Inflammatory macrophage (primary cell): ENCODE measurements around the gene SUSD4.
"Not testable (repeated sequence)": the region's sequence is repeated elsewhere in the genome, so short reads cannot be mapped to it uniquely, and the experiment has no call there.

Source experiments
- DNase-seq, 2 donors: peaks; one replicate each; pipeline ENCODE4 v3.0.0-alpha.2; 2020 to 2022
- total RNA-seq, 18 experiments: gene quantifications; one replicate each; lab custom pipeline; 2026; ENCODE audit warnings: mixed read lengths in 6 of 18, inconsistent platforms in 2 of 18; lab: John Stamatoyannopoulos, UW

The SUSD4 gene, protein sequence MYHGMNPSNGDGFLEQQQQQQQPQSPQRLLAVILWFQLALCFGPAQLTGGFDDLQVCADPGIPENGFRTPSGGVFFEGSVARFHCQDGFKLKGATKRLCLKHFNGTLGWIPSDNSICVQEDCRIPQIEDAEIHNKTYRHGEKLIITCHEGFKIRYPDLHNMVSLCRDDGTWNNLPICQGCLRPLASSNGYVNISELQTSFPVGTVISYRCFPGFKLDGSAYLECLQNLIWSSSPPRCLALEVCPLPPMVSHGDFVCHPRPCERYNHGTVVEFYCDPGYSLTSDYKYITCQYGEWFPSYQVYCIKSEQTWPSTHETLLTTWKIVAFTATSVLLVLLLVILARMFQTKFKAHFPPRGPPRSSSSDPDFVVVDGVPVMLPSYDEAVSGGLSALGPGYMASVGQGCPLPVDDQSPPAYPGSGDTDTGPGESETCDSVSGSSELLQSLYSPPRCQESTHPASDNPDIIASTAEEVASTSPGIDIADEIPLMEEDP
- 0 to 0.49 (median 0.07) reads per million in 18 experiments for total RNA-seq

DNA sequence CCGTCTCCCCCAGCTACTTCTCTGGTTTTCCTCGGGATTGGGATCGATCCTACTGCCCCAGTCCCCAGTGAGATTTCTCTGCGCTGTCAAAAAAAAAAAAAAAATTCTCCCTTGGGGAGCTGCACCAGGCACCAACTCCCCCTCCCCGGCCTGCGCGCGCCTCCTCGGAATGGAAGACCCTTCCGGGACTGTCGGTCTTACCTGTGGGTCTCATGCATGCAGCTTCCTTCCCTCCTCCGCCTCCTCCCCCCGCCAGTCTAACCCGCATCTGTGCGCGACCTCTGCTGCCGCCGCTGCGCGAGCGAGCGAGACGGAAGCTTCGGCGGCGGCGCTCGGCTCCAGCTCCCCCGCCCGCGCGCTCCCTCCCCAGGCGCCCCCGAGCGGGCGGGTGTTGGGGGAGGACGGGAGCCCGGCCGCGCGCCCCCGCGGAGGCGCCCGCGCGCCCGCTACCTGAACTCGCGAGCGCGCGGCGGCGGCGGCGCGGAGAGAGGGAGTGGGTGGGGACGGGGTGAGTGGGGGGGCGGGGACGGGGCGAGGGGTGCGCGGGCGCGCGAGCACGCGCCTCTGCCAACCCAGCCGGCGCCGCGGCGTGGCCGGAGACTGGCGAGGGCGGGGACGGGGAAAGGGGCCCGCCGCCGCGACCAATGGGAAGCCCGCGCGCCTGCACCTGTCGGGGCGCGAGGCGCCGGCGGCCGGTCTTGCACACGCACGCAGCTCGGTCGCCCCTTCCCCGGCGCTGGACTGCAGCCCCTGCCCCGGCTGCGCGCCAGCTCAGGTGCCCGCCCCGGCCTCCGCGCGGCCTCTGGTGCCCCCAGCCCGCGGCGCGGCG, at the start of gene SUSD4:
SUSD4 (minus strand) TSS at position 321 of the 829 bp plus-strand sequence. CDS start 751 bp downstream, outside the sequence.
- DNase-seq, result peak in 1 of 2 donors; percentile 3

DNA sequence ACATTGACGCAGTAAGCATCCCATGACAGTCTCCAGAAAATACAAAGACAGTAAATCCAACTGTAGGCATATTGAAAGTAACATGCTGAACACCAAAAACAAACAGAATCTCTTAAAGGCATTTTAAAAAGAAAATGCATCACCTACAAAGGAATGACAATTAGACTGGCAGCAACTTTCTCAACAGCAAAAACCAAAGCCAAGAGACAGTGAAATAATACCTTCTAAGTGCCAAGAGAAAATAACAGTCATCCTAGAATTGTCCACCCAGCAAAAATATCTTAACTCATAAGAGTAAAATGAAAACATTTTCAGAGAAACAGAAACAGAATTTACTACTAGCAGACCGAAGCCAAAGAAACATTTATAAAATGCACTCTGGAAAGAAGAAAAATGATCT, 49.2 kb upstream of the SUSD4 start:
- DNase-seq, result no peak

DNA sequence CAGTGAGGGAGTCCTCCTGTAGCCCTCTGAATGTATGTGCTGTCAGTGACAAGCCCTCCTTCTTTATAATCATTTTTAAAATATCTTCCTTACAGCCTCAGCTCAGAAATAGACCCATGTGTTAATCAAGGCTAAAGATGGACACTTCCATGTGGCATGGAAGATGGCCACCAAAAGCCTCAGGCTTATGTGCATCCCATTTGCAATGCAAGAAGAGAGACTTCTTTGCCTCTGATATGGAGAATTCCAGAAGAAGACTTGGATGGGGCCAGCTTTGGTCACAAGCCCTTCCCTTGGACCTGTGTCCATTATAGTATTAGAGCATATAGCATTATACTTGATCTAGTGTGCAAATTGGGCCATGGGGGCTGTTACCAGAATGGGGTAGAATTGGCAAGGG, 47.7 kb upstream of the SUSD4 start:
- no peak for DNase-seq

DNA sequence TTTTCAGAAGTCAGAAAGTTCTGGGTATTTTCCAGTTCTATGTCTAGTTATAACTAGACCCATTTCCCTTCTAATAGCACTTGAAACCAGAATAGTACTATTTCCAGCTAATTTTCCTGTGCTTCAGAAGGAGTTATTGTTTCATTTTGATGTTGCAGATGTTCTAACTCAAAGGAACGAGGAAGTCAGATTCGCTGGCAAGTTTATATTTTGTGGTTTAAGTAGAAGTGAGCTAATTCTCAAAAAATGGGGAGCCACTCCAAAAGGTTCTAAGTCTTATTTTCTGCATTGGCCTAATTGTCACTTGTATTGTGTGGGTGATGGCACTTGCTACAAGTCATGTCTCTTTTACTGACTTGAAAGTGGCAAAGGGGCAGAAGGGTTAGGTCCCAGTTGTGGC, 47.3 kb upstream of the SUSD4 start:
- no peak for DNase-seq

GRCh38 chr1:223410036-223410435, 46.1 kb upstream of the SUSD4 start:
- no peak for DNase-seq

DNA sequence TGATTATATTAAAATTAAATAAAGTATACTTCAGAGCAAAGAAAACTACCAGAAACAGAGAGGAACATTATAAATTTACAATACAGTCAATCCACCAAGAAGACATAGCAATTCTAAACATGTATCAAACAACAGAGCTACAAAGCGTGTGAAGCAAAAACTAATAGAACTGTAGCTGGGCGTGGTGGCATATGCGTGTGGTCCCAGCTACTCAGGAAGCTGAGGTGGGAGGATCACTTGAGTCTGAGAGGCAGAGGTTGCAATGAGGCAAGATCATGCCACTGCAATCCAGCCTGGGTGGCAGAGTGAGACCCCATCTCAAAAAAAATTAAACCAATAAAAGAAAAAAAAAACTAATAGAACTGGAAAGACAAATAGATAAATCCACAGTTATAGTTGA, 41.5 kb upstream of the SUSD4 start:
- no peak for DNase-seq

DNA sequence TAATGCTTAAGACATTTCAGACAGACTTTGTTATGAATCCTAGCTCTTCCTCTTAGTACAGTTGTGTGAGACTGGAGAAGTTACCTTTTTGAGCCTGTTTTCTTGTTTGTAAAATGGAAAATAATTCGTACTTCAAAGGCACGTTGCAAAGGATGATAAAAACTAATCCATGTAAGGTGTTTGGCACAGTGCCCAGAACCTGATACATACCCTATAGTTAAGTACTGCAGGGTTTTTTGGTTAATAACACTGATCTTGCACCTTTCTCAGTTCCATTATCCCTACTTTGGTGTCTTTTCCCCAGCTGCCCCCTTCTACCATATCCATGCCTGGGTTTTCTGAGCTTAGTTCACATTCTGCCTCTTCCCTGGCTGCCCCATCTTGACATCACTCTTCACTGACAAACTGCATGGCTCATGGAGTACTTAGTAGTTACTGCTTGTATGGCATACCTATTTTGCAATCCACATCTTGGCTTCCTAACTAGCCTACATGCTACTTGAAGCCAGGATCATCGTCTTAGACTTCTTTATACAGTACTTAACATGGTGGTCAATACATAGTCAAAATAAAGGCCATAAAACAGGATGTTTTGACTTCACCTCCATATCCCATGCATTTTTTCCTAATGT, 39.3 kb upstream of the SUSD4 start:
- no peak for DNase-seq

- no peak for DNase-seq
These were observed 38.8 kb upstream of the SUSD4 start for GRCh38 chr1:223402790-223403142.

GRCh38 chr1:223401873-223402789, 38.2 kb upstream of the SUSD4 start:
- DNase-seq, result no peak

DNA sequence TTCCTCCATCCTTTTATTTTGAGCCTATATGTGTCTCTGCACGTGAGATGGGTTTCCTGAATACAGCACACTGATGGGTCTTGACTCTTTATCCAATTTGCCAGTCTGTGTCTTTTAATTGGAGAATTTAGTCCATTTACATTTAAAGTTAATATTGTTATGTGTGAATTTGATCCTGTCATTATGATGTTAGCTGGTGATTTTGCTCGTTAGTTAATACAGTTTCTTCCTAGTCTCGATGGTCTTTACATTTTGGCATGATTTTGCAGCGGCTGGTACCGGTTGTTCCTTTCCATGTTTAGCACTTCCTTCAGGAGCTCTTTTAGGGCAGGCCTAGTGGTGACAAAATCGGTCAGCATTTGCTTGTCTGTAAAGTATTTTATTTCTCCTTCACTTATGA, 35.4 kb upstream of the SUSD4 start:
- not testable (repeated sequence) for DNase-seq

DNA sequence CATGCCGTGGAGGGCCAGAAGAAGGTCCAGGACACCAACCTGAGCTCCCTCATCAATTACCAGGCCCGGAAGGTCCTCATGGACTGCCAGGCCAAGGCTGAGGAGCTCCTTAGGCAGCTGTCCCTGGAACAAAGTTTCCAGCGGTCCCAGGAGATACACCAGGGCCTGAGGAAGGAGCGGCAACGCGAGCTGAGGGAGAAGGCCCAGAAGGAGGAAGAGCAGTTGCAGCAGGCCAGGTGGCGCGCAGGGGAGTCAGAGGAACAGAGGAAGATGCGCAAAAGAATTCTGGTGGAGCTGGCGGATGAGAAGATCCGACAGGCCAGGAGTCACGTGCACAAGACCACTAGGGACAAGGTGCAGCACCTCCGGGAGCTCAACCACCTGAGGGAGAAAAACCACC, 30.7 kb upstream of the SUSD4 start:
- no peak for DNase-seq

DNA sequence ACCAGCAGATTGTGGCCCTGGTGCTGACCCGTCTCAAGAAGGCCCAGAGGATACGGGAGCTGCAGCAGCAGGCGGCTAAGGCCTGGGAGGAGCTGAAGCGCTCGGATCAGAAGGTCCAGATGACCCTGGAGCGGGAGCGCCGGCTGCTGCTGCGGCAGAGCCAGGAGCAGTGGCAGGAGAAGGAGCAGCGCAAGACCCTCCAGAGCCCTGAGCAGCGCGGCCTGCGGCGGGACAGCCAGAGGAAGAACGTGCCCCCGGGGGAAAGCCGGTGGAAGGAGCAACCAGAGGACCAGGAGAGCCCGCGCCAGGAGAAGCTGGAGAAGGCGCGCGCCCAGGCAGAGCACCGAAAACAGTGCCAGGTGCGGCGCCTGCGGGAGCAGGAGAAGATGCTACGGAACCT, 30.3 kb upstream of the SUSD4 start:
- DNase-seq, result no peak

DNA sequence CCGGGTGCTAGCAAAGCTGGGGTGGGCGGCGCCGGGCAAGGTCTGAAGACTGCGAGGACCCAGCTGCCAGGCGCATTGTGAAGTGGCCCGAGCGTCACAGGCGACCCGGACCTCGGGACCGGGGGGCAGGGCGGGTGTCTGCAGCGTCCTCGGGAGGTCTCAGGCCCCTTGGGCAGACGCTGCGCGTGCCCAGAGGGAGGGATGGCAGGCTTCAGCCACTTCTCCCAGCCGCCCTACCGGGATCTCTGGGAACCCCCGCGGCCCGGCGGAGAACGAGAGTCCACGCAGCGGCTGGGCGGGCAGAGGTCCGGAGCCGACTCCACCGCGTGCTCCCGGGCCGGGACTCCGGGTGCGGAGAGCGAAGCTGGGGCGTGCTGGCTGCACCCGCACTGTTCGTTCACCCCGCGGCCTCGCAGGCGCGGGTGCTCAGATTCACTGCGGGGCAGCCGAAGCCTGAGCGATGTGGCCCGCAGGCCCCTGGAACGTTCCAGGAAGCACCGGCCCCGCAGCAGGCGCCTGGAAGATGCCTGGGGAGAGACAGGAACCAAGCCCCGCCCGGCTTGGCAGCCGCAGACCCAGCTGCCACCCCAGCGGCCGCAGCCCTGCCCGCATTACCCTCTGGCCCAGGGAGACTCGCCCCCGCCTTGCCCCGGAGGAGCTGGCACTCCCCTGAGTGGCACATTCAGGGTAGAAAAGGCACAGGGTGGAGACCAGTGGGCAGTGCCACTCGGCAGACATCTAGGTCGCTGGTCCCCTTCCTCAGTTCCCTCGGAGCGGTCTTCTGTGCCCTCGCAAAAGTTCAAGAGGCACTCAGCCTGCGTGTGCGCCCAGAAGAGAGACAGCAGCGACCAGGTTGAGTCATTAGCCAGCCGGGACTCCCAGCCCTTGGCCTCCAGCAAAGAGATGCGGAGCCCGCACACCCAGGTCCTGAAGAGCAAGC, 29.6 kb upstream of the SUSD4 start, which contains the start of gene CCDC185:
CCDC185 (plus strand) TSS at position 141 of the 940 bp plus-strand sequence; CDS start at position 202, 61 bp downstream.
- no peak for DNase-seq

GRCh38 chr1:223390618-223391017, 26.6 kb upstream of the SUSD4 start:
- no peak for DNase-seq

DNA sequence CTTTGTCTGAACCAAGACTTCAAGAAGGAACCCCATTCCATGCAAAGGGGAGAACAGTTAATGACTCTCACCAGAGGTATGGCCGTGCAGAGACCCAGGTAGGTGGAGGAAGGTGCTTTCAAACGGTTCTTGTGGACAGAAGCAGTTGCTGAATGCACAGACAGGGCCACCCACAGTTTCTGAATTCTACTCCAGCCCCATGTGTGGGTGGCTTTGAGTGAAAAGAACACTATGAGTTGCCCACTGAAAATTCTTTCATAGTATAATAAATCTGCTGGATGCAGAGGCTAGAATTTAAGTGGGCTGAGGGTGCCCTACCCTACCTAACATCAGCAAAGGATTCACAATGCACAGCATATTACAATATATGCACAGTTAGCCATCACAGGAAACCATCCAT, 22.0 kb upstream of the SUSD4 start:
- DNase-seq, result no peak

DNA sequence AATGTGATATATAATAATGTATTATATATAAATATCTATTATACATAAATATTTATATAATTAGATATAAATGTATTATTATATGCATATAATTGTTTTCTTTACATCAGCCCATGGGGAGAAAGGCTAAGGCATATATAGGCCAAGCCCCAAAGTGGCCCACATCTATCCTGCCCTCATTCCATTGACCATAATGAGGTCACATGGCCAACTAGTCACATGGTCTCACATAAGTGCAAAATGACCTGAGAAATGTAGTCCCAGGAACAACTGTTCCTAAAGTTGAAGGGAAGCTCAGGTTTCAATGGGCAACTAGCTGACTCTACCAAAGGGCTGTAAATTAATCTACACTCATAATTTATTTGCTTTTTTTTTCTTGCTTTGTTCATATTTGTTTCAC, 14.8 kb upstream of the SUSD4 start:
- DNase-seq, result no peak

GRCh38 chr1:223374064-223374610, 10.2 kb upstream of the SUSD4 start:
- no peak for DNase-seq

GRCh38 chr1:223364685-223365382, 858 bp upstream of the SUSD4 start:
- DNase-seq, result no peak

DNA sequence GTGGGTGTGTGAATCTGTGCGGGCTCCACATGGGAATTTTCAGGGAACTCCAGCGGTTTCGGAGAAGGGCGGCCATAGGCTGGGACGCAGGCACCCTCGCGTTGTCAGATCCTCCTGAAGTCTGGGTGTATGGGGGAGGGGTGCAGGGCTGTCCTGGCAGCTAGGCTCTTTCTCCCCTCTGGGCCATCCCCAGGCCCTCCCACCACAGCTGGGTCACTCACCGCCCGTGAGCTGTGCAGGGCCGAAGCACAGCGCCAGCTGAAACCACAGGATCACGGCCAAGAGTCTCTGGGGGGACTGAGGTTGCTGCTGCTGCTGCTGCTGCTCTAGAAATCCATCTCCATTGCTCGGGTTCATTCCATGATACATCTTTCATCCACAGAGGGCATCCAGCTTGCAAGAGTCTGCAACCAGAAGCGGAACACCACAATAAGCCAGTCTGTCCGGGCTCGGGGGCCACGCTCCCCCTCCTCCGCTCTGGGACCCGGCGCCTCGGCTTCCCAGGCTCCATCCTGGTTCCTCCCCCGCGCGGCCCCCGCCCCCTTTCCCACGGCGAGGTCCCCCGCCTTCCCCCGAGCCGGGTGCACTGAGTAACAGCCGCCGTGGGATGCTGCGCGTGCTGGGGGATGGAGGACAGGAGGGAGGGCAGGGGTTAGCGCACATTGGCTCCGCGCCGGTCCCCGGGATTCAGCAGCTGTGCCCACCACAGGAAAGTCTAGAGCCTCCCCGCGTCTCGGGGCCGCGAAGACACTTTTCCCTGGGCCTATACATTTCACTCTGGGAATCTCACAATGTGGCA, 720 bp downstream of the SUSD4 start:
- DNase-seq, result no peak
